ENCODE results near the gene MORC4. TPM values are rescaled to one million over a fixed set of nuclear protein-coding genes. Genes with fewer than 3 reads are reported as not detected.

Gene MORC4
- total RNA-seq, 1 donor from 2014 or later, result 26.0 TPM

DNA sequence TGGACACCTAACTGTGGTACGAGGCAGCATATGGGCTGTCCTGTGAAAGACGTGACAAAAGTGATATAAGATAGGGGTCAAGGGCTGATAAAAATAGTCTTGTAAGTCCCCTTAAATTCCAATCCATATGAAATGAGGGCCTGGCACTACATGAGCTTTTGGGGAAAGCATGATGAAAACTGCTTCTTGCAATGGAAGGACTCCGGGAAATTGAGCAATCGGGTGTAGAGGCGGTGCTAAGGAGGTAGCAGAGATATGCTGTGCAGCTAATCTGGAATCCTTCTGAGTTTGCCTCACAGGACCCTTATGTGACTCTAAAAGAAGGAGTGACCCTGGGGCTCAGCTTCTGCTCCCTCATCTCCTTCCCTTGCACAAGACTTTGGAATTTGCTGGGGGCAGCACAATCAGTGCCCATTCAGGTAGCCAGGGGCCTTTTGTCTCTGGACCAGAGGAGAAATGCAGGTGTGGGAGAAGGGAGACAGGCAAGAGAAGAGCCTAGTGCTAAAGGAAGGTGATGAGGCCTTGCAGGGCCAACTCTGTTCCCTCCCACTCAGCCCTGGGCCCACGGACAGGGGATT is 67.0 kb downstream of the MORC4 start:
- H3K4me1 Mint-ChIP-seq (ENCODE audit: low read depth, unreplicated experiment), result peaks cover 7% of the 10 kb centered on the region
- Histone ChIP-seq H3K36me3 (ENCODE audit: insufficient read depth, low read length) (no peaks in the 10 kb centered on the region), H3K4me2 (ENCODE audit: low read length) (peak overlapping the region; percentile 31), H3K4me3 (ENCODE audit: insufficient read depth, low read depth, low read length) (no peak overlapping the region), H4K20me1 (ENCODE audit: insufficient read depth, low read length) (no peaks in the 10 kb centered on the region), H3K9ac (ENCODE audit: low read length) (no peak overlapping the region), H3K9me3 (ENCODE audit: insufficient read depth, low read depth, low read length) (no peaks in the 10 kb centered on the region), H2AFZ (ENCODE audit: low read depth, low read length) (no peak overlapping the region), H3K79me2 (ENCODE audit: insufficient read depth, low read length) (no peaks in the 10 kb centered on the region), H3K27me3 (ENCODE audit: insufficient read depth, low read length) (no peaks in the 10 kb centered on the region), H3K4me1 (ENCODE audit: insufficient read depth, low read length) (peaks cover 21% of the 10 kb centered on the region), H3K27ac (ENCODE audit: low read depth, low read length) (no peak overlapping the region)
- peaks cover 3% of the 10 kb centered on the region for H3K27me3 Mint-ChIP-seq (ENCODE audit: low read depth, unreplicated experiment)
- no peak for FAIRE-seq
- no peak overlapping the region for H3K4me3 Mint-ChIP-seq (ENCODE audit: unreplicated experiment)
- no peaks in the 10 kb centered on the region for H3K36me3 Mint-ChIP-seq (ENCODE audit: low read depth, unreplicated experiment)
- H3K27ac Mint-ChIP-seq (ENCODE audit: unreplicated experiment), result no peak overlapping the region
- H3K9me3 Mint-ChIP-seq (ENCODE audit: unreplicated experiment), result no peaks in the 10 kb centered on the region
- DNase-seq (ENCODE audit: low read depth), result peak; percentile 13
- TF ChIP-seq EZH2 (IDR thresholded peaks at IDR 0.05; ENCODE audit: insufficient read depth, low read length), result no peak
- TF ChIP-seq, protein P1, sequence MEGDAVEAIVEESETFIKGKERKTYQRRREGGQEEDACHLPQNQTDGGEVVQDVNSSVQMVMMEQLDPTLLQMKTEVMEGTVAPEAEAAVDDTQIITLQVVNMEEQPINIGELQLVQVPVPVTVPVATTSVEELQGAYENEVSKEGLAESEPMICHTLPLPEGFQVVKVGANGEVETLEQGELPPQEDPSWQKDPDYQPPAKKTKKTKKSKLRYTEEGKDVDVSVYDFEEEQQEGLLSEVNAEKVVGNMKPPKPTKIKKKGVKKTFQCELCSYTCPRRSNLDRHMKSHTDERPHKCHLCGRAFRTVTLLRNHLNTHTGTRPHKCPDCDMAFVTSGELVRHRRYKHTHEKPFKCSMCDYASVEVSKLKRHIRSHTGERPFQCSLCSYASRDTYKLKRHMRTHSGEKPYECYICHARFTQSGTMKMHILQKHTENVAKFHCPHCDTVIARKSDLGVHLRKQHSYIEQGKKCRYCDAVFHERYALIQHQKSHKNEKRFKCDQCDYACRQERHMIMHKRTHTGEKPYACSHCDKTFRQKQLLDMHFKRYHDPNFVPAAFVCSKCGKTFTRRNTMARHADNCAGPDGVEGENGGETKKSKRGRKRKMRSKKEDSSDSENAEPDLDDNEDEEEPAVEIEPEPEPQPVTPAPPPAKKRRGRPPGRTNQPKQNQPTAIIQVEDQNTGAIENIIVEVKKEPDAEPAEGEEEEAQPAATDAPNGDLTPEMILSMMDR (IDR thresholded peaks at IDR 0.05; ENCODE audit: insufficient read depth, low read depth, low read length), result no peak

DNA sequence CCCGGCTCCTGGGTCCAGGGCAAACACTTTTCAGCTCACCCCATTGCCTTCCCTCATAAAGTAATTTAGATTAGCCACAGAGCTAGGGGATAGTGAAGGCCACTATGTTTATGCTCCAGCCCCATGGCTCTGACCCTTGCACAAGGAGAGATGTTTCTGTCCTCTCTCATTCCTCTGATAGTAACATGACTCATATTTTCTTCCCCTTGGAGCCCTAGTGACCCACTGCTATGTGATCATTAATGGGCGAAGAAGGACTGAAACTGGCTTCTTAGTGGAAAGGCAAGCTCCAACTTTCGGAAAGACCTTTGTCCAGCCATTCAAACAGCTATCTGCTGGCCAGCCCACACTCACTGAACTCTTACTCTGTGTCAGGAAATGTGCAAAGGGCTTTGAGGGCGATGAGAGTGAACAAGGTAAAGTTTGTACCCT is 67.5 kb downstream of the MORC4 start:
- no peaks in the 10 kb centered on the region for H3K36me3 Mint-ChIP-seq (ENCODE audit: low read depth, unreplicated experiment)
- H3K4me2 ChIP-seq (ENCODE audit: low read length), result peak overlapping the region; percentile 31
- H3K27me3 ChIP-seq (ENCODE audit: insufficient read depth, low read length), result no peaks in the 10 kb centered on the region
- DNase-seq (ENCODE audit: low read depth) (peak; percentile 33), FAIRE-seq (peak; percentile 20)
- H3K27ac Mint-ChIP-seq (ENCODE audit: unreplicated experiment), result peak overlapping the region; percentile 55
- TF ChIP-seq EZH2 (IDR thresholded peaks at IDR 0.05; ENCODE audit: insufficient read depth, low read length), result no peak
- TF ChIP-seq, protein P1 (IDR thresholded peaks at IDR 0.05; ENCODE audit: insufficient read depth, low read depth, low read length), result no peak
- H4K20me1 ChIP-seq (ENCODE audit: insufficient read depth, low read length), result no peaks in the 10 kb centered on the region
- H3K9me3 Mint-ChIP-seq (ENCODE audit: unreplicated experiment), result no peaks in the 10 kb centered on the region
- peaks cover 7% of the 10 kb centered on the region for H3K4me1 Mint-ChIP-seq (ENCODE audit: low read depth, unreplicated experiment)
- H2AFZ ChIP-seq (ENCODE audit: low read depth, low read length), result no peak overlapping the region
- H3K27me3 Mint-ChIP-seq (ENCODE audit: low read depth, unreplicated experiment), result peaks cover 3% of the 10 kb centered on the region
- H3K4me3 Mint-ChIP-seq (ENCODE audit: unreplicated experiment), result no peak overlapping the region
- no peaks in the 10 kb centered on the region for H3K36me3 ChIP-seq (ENCODE audit: insufficient read depth, low read length)
- no peaks in the 10 kb centered on the region for H3K79me2 ChIP-seq (ENCODE audit: insufficient read depth, low read length)
- H3K9me3 ChIP-seq (ENCODE audit: insufficient read depth, low read depth, low read length), result no peaks in the 10 kb centered on the region
- peaks cover 21% of the 10 kb centered on the region for H3K4me1 ChIP-seq (ENCODE audit: insufficient read depth, low read length)
- no peak overlapping the region for H3K27ac ChIP-seq (ENCODE audit: low read depth, low read length)
- no peak overlapping the region for H3K4me3 ChIP-seq (ENCODE audit: insufficient read depth, low read depth, low read length)
- H3K9ac ChIP-seq (ENCODE audit: low read length), result no peak overlapping the region

- Histone ChIP-seq H3K27me3 (ENCODE audit: insufficient read depth, low read length) (no peaks in the 10 kb centered on the region), H3K4me1 (ENCODE audit: insufficient read depth, low read length) (peaks cover 21% of the 10 kb centered on the region), H3K27ac (ENCODE audit: low read depth, low read length) (no peak overlapping the region), H3K9ac (ENCODE audit: low read length) (no peak overlapping the region), H3K4me3 (ENCODE audit: insufficient read depth, low read depth, low read length) (no peak overlapping the region), H4K20me1 (ENCODE audit: insufficient read depth, low read length) (no peaks in the 10 kb centered on the region), H3K4me2 (ENCODE audit: low read length) (peak overlapping the region; percentile 31), H2AFZ (ENCODE audit: low read depth, low read length) (no peak overlapping the region), H3K36me3 (ENCODE audit: insufficient read depth, low read length) (no peaks in the 10 kb centered on the region), H3K79me2 (ENCODE audit: insufficient read depth, low read length) (no peaks in the 10 kb centered on the region), H3K9me3 (ENCODE audit: insufficient read depth, low read depth, low read length) (no peaks in the 10 kb centered on the region)
- peaks cover 7% of the 10 kb centered on the region for H3K4me1 Mint-ChIP-seq (ENCODE audit: low read depth, unreplicated experiment)
- H3K27me3 Mint-ChIP-seq (ENCODE audit: low read depth, unreplicated experiment), result peaks cover 3% of the 10 kb centered on the region
- no peaks in the 10 kb centered on the region for H3K36me3 Mint-ChIP-seq (ENCODE audit: low read depth, unreplicated experiment)
- no peak for TF ChIP-seq EZH2 (IDR thresholded peaks at IDR 0.05; ENCODE audit: insufficient read depth, low read length)
- TF ChIP-seq, protein P1 (IDR thresholded peaks at IDR 0.05; ENCODE audit: insufficient read depth, low read depth, low read length), result no peak
- FAIRE-seq (peak; percentile 47), DNase-seq (ENCODE audit: low read depth) (peak; percentile 36)
- no peak overlapping the region for H3K27ac Mint-ChIP-seq (ENCODE audit: unreplicated experiment)
- H3K9me3 Mint-ChIP-seq (ENCODE audit: unreplicated experiment), result no peaks in the 10 kb centered on the region
- H3K4me3 Mint-ChIP-seq (ENCODE audit: unreplicated experiment), result no peak overlapping the region
Measured at GRCh38 chrX:106931831-106932491, 68.1 kb downstream of the MORC4 start.
